GM12891 (cell line): ENCODE measurements around the gene NCF2.

ENCODE experiments used
- POLR2A ChIP-seq: IDR thresholded peaks from 2 replicates; pipeline ENCODE4 v1.6.1; 2011; ENCODE audit warnings: low read depth, low read length, control low read depth
- POLR2AphosphoS5 ChIP-seq: IDR thresholded peaks from 2 replicates; pipeline ENCODE4 v1.6.1; 2011; ENCODE audit warnings: low read depth, low read length, control low read depth
- SPI1 ChIP-seq: IDR thresholded peaks from 2 replicates; pipeline ENCODE4 v1.6.1; 2011; ENCODE audit warnings: low read depth, low read length, control low read depth
- TAF1 ChIP-seq: IDR thresholded peaks from 2 replicates; pipeline ENCODE4 v1.6.1; 2011; ENCODE audit warnings: low read depth, low read length, control low read depth

GRCh38 chr1:183588827-183589226 is 1.4 kb downstream of the NCF2 start:
- no peak for TF ChIP-seq POLR2AphosphoS5
- TF ChIP-seq POLR2A, result no peak
- TF ChIP-seq TAF1, result no peak
- no peak for TF ChIP-seq SPI1
